Measurements from ENCODE around the gene NT5C3B.

DNA sequence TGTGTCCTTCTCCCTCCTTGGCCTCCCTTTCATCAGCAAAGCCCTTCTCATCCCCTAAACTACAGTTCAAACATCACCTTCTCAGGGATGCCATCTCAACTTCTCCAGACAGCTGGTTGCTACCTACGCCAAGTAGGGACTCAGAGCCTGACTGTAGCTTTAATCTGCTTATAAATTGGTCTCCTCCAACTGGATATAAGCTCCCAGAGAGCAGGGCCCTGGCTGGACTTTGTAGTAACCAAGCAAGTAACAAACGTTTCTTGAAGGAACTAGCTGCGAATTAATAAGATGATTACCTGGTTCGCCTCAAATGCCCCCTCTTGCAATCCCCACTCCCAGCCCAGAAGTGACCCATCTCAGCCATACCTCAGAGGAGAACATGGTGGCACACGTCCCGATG lies 46.7 kb upstream of the NT5C3B start:
- TF ChIP-seq POLR2AphosphoS5 (IDR thresholded peaks at IDR 0.05) (no peak), RAD21 (conservative IDR thresholded peaks at IDR 0.05) (no peak)
- TF ChIP-seq, protein P1, sequence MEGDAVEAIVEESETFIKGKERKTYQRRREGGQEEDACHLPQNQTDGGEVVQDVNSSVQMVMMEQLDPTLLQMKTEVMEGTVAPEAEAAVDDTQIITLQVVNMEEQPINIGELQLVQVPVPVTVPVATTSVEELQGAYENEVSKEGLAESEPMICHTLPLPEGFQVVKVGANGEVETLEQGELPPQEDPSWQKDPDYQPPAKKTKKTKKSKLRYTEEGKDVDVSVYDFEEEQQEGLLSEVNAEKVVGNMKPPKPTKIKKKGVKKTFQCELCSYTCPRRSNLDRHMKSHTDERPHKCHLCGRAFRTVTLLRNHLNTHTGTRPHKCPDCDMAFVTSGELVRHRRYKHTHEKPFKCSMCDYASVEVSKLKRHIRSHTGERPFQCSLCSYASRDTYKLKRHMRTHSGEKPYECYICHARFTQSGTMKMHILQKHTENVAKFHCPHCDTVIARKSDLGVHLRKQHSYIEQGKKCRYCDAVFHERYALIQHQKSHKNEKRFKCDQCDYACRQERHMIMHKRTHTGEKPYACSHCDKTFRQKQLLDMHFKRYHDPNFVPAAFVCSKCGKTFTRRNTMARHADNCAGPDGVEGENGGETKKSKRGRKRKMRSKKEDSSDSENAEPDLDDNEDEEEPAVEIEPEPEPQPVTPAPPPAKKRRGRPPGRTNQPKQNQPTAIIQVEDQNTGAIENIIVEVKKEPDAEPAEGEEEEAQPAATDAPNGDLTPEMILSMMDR (IDR thresholded peaks at IDR 0.05; ENCODE audit: poor library complexity, severe bottlenecking) = no peak

All from neural cell (in vitro differentiated cells).